K562 (cell line): ENCODE measurements around the gene ABCD4. TPM values are rescaled to one million over a fixed set of nuclear protein-coding genes. Genes with fewer than 3 reads are reported as not detected.

Source experiments
- ATAC-seq: fragments of 200-7000 bp; cut with Tn5 transposase; 3 replicates; pipeline ENCODE4 v1.9.1; 2020; ENCODE audit warnings: moderate library complexity
- BruUV-seq: library from RNA; stranded (reverse); fragments of 400-500 nt; replicated peaks from 2 replicates; lab custom pipeline; 2021; lab: Mats Ljungman, UMichigan
- CTCF ChIA-PET: fragments of 300-600 bp; formaldehyde crosslinking; extraction: SDS; loops from one replicate; lab custom pipeline; 2021; ENCODE audit warnings: low intra/inter-chr PET ratio; lab: Yijun Ruan, JAX
- POLR2A ChIA-PET: fragments of 300-600, 350-650 bp; sonication (Branson Sonifier 250); formaldehyde crosslinking; extraction: SDS; loops from one replicate; lab custom pipeline; 2021; ENCODE audit warnings: antibody characterized with exemption, inconsistent platforms; lab: Yijun Ruan, JAX
- DNase-seq, 4 experiments: peaks; one replicate each; pipeline versions ENCODE4 v3.0.0 to v3.0.0-alpha.2; 2011 to 2018; ENCODE audit warnings: low spot score in 3 of 4, mixed read lengths in 3 of 4; ENCODE audit errors: extremely low read depth in 1 of 4
- FAIRE-seq: peaks from 2 replicates; lab custom pipeline; 2011; peaks lifted over from hg19 to GRCh38; lab: Jason Lieb, UNC
- H2AFZ ChIP-seq: 2 replicates; pipeline ENCODE4 v1.6.0; 2011; ENCODE audit warnings: low read depth, low read length, control low read depth, inconsistent platforms
- H3K27ac ChIP-seq: fragments of 200-600 bp; 3 replicates; pipeline ENCODE4 v1.8.0; 2011; ENCODE audit warnings: low read depth, mild to moderate bottlenecking, control low read depth, inconsistent platforms, low read length, moderate library complexity, mixed read lengths; ENCODE audit errors: extremely low read depth
- H3K27me3 ChIP-seq, 2 experiments: fragments of 300-600 bp in 1 of 2; 2 replicates in 1 of 2; 3 replicates in 1 of 2; pipeline versions ENCODE4 v1.6.0 to v1.8.0; 2011; ENCODE audit warnings: inconsistent platforms in 2 of 2, low read length in 2 of 2, mild to moderate bottlenecking in 1 of 2, mixed read lengths in 1 of 2, moderate library complexity in 1 of 2; ENCODE audit not compliant: control insufficient read depth in 2 of 2, insufficient read depth in 2 of 2
- H3K36me3 ChIP-seq: fragments of 300-600 bp; 3 replicates; pipeline ENCODE4 v1.8.0; 2011; ENCODE audit warnings: mild to moderate bottlenecking, low read length, inconsistent platforms; ENCODE audit not compliant: control insufficient read depth, insufficient read depth
- H3K4me1 ChIP-seq, 2 experiments: fragments of 200-600 bp in 1 of 2; replicated peaks in 1 of 2; 2 replicates in 1 of 2; 3 replicates in 1 of 2; pipeline versions ENCODE4 v1.5.1 to v1.8.0; 2011; ENCODE audit warnings: inconsistent platforms in 2 of 2, low read length in 2 of 2, mild to moderate bottlenecking in 1 of 2, mixed read lengths in 1 of 2, moderate library complexity in 1 of 2; ENCODE audit not compliant: control insufficient read depth in 2 of 2, insufficient read depth in 2 of 2
- H3K4me2 ChIP-seq: 2 replicates; pipeline ENCODE4 v1.6.1; 2011; ENCODE audit warnings: low read length, control low read depth, inconsistent platforms, mixed read lengths; ENCODE audit not compliant: insufficient read depth
- H3K4me3 ChIP-seq: fragments of 200-600 bp; sonication (generic), shearing (Covaris generic); 2 replicates; pipeline ENCODE4 v1.5.1; 2016; ENCODE audit warnings: control low read depth, inconsistent platforms
- H3K79me2 ChIP-seq: fragments of 200-600 bp; 3 replicates; pipeline ENCODE4 v1.8.0; 2011; ENCODE audit warnings: low read length, inconsistent platforms; ENCODE audit not compliant: control insufficient read depth, insufficient read depth
- H3K9ac ChIP-seq, 2 experiments: 2 replicates each; pipeline versions ENCODE4 v1.6.0 to v1.6.1; 2011; ENCODE audit warnings: low read depth in 2 of 2, low read length in 2 of 2, control low read depth in 1 of 2, inconsistent platforms in 1 of 2, mild to moderate bottlenecking in 1 of 2, mixed read lengths in 1 of 2; ENCODE audit not compliant: insufficient read depth in 1 of 2
- H3K9me1 ChIP-seq: one replicate; pipeline ENCODE4 v1.6.0; 2011; ENCODE audit warnings: inconsistent platforms, mild to moderate bottlenecking, low read length, moderate library complexity; ENCODE audit not compliant: control insufficient read depth, insufficient read depth
- H3K9me3 ChIP-seq: replicated peaks from 2 replicates; pipeline ENCODE4 v1.5.1; 2011; ENCODE audit warnings: low read depth, low read length, inconsistent platforms; ENCODE audit not compliant: control insufficient read depth, insufficient read depth
- H4K20me1 ChIP-seq: replicated peaks from 2 replicates; pipeline ENCODE4 v1.6.1; 2011; ENCODE audit warnings: low read length, inconsistent platforms, mixed read lengths; ENCODE audit not compliant: control insufficient read depth, insufficient read depth
- BCL6 ChIP-seq: fragments of 250-450 bp; sonication (Bioruptor Pico); IDR thresholded peaks from 2 replicates; pipeline ENCODE4 v1.4.0; 2020
- WGBS: fragments of 100-300 bp; shearing (Covaris generic); methylation state at CpG from one replicate; pipeline ENCODE4 v1.1.6; 2016; ENCODE audit warnings: low coverage, mixed read lengths; ENCODE audit not compliant: insufficient coverage; ENCODE audit errors: missing lambda C conversion rate; 5-methylcytosine and 5-hydroxymethylcytosine counted together
- in situ Hi-C: fragments of 300-500 bp; cut with MboI; formaldehyde crosslinking; loops from 4 replicates; pipeline ENCODE4 v1.15.0; 2018; ENCODE audit warnings: inconsistent platforms, mixed read lengths
- intact Hi-C: fragments of 100-400 bp; cut with micrococcal nuclease; formaldehyde crosslinking; loops from 2 replicates; pipeline ENCODE4 v1.14.2; 2022
- polyA plus RNA-seq, 8 experiments: library from polyadenylated mRNA; depleted of rRNA in 4 of 8; stranded (reverse) in 5 of 8; unstranded in 3 of 8; fragments of >200 nt; fragmentation: Nextera tagmentation in 2 of 8; fragmentation: Illumina TruSeq in 1 of 8; extraction: Ambion mirVana in 2 of 8; extraction: Trizol in 1 of 8; gene quantifications; 2 replicates each; pipeline versions ENCODE4 v1.2.1 to v1.2.3, GENCODE V29; 2011 to 2014; ENCODE audit warnings: inconsistent platforms in 1 of 8, missing spikeins in 1 of 8
- total RNA-seq, 7 experiments: library from RNA; depleted of rRNA in 6 of 7; stranded (reverse); fragments of >200 nt in 6 of 7; fragmentation: Illumina TruSeq in 2 of 7; extraction: Trizol in 2 of 7; gene quantifications; 2 replicates each; pipeline versions ENCODE4 v1.2.1 to v1.2.3, GENCODE V29; 2011 to 2021; ENCODE audit warnings: low replicate concordance in 1 of 7
- TF ChIP-seq, protein P1 (sequence below), 3 experiments: fragments of 200-800 bp in 1 of 3; sonication (Bioruptor generic) in 1 of 3; sonication (generic) in 1 of 3; formaldehyde crosslinking in 1 of 3; IDR thresholded peaks; 2 replicates each; pipeline versions ENCODE4 v1.6.1 to v1.8.0; 2016 to 2022; ENCODE audit warnings: mild to moderate bottlenecking in 2 of 3, missing compliant biosample characterization in 2 of 3, missing genetic modification characterization in 2 of 3, missing genetic modification reagents in 1 of 3

Gene ABCD4
- total and polyA plus RNA-seq, 9 of the 15 experiments (the other 6 are each of a cell fraction or from before 2014, with no cell fraction given) = 3.5 to 17.2 (median 12.4) TPM

DNA sequence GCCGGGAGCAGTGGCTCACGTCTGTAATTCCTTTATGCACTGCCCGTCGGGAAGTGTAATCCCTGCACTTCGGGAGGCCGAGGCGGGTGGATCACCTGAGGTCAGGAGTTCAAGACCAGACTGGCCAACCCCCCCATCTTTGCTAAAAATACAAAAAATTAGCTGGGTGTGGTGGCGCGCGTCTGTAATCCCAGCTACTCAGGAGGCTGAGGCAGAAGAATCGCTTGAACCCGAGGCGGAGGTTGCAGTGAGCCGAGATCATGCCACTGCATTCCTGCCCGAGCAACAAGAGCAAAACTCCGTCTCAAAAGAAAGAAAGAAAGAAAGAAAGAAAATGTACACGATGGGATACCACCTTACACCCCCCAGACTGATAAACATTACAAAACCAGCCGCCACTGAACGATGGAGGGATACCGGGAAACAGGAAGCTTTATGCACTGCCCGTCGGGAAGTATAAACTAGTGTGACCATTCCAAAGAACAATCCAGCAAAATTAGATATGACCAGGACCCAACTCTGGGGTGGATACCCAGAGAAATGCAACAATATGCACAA lies 1.1 kb downstream of the ABCD4 start:
- peak overlapping the region; percentile 75 for H3K4me3 ChIP-seq
- DNase-seq (peak in 1 of 4 experiments; percentile 4), ATAC-seq (no peak), FAIRE-seq (no peak)
- H3K9ac ChIP-seq = peak overlapping the region; percentile 59 to 67; a peak in 3 of 4 replicates
- no peak for TF ChIP-seq BCL6 (CRISPR knock-in tag)
- TF ChIP-seq, protein P1, sequence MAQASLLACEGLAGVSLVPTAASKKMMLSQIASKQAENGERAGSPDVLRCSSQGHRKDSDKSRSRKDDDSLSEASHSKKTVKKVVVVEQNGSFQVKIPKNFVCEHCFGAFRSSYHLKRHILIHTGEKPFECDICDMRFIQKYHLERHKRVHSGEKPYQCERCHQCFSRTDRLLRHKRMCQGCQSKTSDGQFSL (CRISPR knock-in tag; IDR thresholded peaks at IDR 0.05) = no peak
- TF ChIP-seq, protein P1 (tag; IDR thresholded peaks at IDR 0.05) = peak in 1 of 2 experiments; percentile 28; a peak in 1 of 4 replicates
- peaks cover 0 to 7% of the 10 kb centered on the region in 2 experiments; a peak in 3 of 5 replicates for H3K4me1 ChIP-seq
- H3K27me3 ChIP-seq = no peaks in the 10 kb centered on the region
- no peaks in the 10 kb centered on the region for H3K9me1 ChIP-seq
- peaks cover 19% of the 10 kb centered on the region for H3K79me2 ChIP-seq
- H3K9me3 ChIP-seq = no peaks in the 10 kb centered on the region
- peaks cover 15% of the 10 kb centered on the region; the same call in 2 of the 3 replicates for H3K36me3 ChIP-seq
- peak overlapping the region; percentile 90 for H2AFZ ChIP-seq
- H4K20me1 ChIP-seq = no peaks in the 10 kb centered on the region
- ChIA-PET POLR2A (no interaction called here), CTCF (no interaction called here)
- WGBS = 10% methylated on average over 14 of the region's 22 CpGs
- BruUV-seq = TSS peak; percentile 64
- H3K27ac ChIP-seq = peak overlapping the region; percentile 57; the same call in 2 of the 3 replicates
- intact Hi-C loops = no loop called here
- in situ Hi-C loops = no loop called here
- H3K4me2 ChIP-seq = peak overlapping the region; percentile 84
